CD4-positive, alpha-beta memory T cell (primary cell): ENCODE data around the gene AIP. TPM values are rescaled to one million over a fixed set of nuclear protein-coding genes. Genes with fewer than 3 reads are reported as not detected.

Experiments
- CTCF ChIA-PET: fragments of 350-600 bp; sonication (Branson Sonifier 250); formaldehyde crosslinking; loops from one replicate; lab custom pipeline; 2021; ENCODE audit warnings: inconsistent platforms; ENCODE audit not compliant: partially characterized antibody; lab: Charles Lee
- POLR2A ChIA-PET: fragments of 350-600 bp; sonication (Branson Sonifier 250); formaldehyde crosslinking; loops from one replicate; lab custom pipeline; 2021; ENCODE audit not compliant: partially characterized antibody; lab: Charles Lee
- DNase-seq, 5 donors: peaks; one replicate each; pipeline versions ENCODE4 v3.0.0 to v3.0.0-alpha.2; 2020 to 2022; ENCODE audit warnings: mixed read lengths in 1 of 5
- H3K27ac ChIP-seq: one replicate; pipeline ENCODE4 v1.7.0; 2013; ENCODE audit warnings: low read depth, low read length
- H3K27me3 ChIP-seq: 2 replicates; pipeline ENCODE4 v1.7.0; 2013; ENCODE audit warnings: mild to moderate bottlenecking, low read length, moderate library complexity; ENCODE audit not compliant: insufficient read depth
- H3K36me3 ChIP-seq: 2 replicates; pipeline ENCODE4 v1.7.0; 2013; ENCODE audit warnings: mild to moderate bottlenecking, low read length, moderate library complexity; ENCODE audit not compliant: insufficient read depth
- H3K4me1 ChIP-seq: 2 replicates; pipeline ENCODE4 v1.7.0; 2013; ENCODE audit warnings: mild to moderate bottlenecking, low read length, moderate library complexity; ENCODE audit not compliant: insufficient read depth
- H3K4me3 ChIP-seq, 2 donors: one replicate each; pipeline ENCODE4 v1.7.0; 2013; ENCODE audit warnings: low read length in 2 of 2, mild to moderate bottlenecking in 1 of 2
- H3K9me3 ChIP-seq, 2 donors: one replicate each; pipeline ENCODE4 v1.7.0; 2013; ENCODE audit warnings: low read length in 2 of 2, control low read depth in 1 of 2; ENCODE audit not compliant: control insufficient read depth in 1 of 2
- H3K27ac Mint-ChIP-seq, 7 donors: one replicate each; pipeline ENCODE4 v1.8.0; 2020 to 2021; ENCODE audit warnings: mixed read lengths in 7 of 7, mild to moderate bottlenecking in 6 of 7, inconsistent platforms in 3 of 7, moderate library complexity in 3 of 7
- H3K27me3 Mint-ChIP-seq, 2 donors: one replicate each; pipeline ENCODE4 v1.8.0; 2020 to 2021; ENCODE audit warnings: mixed read lengths in 2 of 2
- H3K36me3 Mint-ChIP-seq, 2 donors: one replicate each; pipeline ENCODE4 v1.8.0; 2020 to 2021; ENCODE audit warnings: mixed read lengths in 2 of 2, inconsistent platforms in 1 of 2, mild to moderate bottlenecking in 1 of 2
- H3K4me1 Mint-ChIP-seq, 4 donors: one replicate each; pipeline ENCODE4 v1.8.0; 2020 to 2021; ENCODE audit warnings: mixed read lengths in 4 of 4, mild to moderate bottlenecking in 1 of 4
- H3K4me3 Mint-ChIP-seq, 8 donors: one replicate each; pipeline ENCODE4 v1.8.0; 2020 to 2021; ENCODE audit warnings: mixed read lengths in 8 of 8, mild to moderate bottlenecking in 7 of 8, moderate library complexity in 6 of 8, inconsistent platforms in 3 of 8
- H3K9me3 Mint-ChIP-seq, 8 donors: one replicate each; pipeline ENCODE4 v1.8.0; 2020 to 2021; ENCODE audit warnings: mixed read lengths in 8 of 8, mild to moderate bottlenecking in 5 of 8, inconsistent platforms in 3 of 8, moderate library complexity in 1 of 8
- intact Hi-C: fragments of 100-400 bp; cut with micrococcal nuclease; formaldehyde crosslinking; loops from one replicate; pipeline ENCODE4 v1.15.1; 2023
- polyA plus RNA-seq, 2 donors: library from polyadenylated mRNA; unstranded; fragments of 300-500 nt; fragmentation: Illumina TruSeq; gene quantifications; one replicate each; pipeline ENCODE4 v1.2.3, GENCODE V29; 2021
- total RNA-seq, 2 experiments: library from RNA; stranded (reverse); gene quantifications; one replicate each; pipeline ENCODE4 v1.2.3, GENCODE V29; 2021

The AIP gene
- total and polyA plus RNA-seq, 4 experiments from 2014 or later, result 131 to 185 (median 142) TPM

DNA sequence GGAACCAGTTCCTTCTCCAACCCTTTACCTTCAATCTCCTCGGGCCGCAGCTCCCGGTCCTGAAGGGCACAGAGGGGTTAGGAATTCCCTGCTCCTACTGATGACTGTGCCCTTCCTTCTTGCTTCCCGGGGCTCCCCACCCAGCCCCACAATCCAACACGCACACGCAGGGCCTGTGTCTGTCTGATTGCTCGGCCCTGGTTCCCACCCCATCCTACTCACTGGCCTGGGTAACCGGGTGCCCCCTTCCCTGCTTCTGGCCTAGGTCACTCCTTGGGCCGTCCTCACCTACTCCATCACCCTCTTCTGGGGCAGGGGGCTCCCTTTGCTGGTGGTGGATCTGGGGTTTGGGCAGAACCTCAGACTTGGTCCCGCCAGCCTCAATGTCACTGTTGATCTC is 39.1 kb downstream of the AIP start:
- no peaks in the 10 kb centered on the region for H3K36me3 ChIP-seq
- no peaks in the 10 kb centered on the region for H3K4me1 Mint-ChIP-seq
- no peaks in the 10 kb centered on the region for H3K36me3 Mint-ChIP-seq
- POLR2A ChIA-PET, result no interaction called here
- no peaks in the 10 kb centered on the region for H3K9me3 ChIP-seq
- CTCF ChIA-PET, result no interaction called here
- H3K27me3 ChIP-seq, result no peaks in the 10 kb centered on the region
- DNase-seq, result no peak
- peak overlapping the region in 1 of 7 donors; percentile 52 for H3K27ac Mint-ChIP-seq
- H3K4me1 ChIP-seq, result no peaks in the 10 kb centered on the region
- H3K9me3 Mint-ChIP-seq, result no peaks in the 10 kb centered on the region
- H3K4me3 Mint-ChIP-seq, result no peak overlapping the region
- H3K27me3 Mint-ChIP-seq, result peaks cover 0 to 2% of the 10 kb centered on the region in 2 donors
- intact Hi-C loops, result no loop called here
- H3K4me3 ChIP-seq, result no peak overlapping the region
- H3K27ac ChIP-seq, result no peak overlapping the region

- no peaks in the 10 kb centered on the region for H3K36me3 Mint-ChIP-seq
- ChIA-PET CTCF (no interaction called here), POLR2A (no interaction called here)
- H3K4me1 ChIP-seq, result no peaks in the 10 kb centered on the region
- DNase-seq, result no peak
- H3K27ac ChIP-seq, result no peak overlapping the region
- no peaks in the 10 kb centered on the region for H3K36me3 ChIP-seq
- H3K9me3 ChIP-seq, result no peaks in the 10 kb centered on the region
- H3K4me1 Mint-ChIP-seq, result no peaks in the 10 kb centered on the region
- H3K4me3 Mint-ChIP-seq, result no peak overlapping the region
- H3K9me3 Mint-ChIP-seq, result peaks cover 0 to 2% (median 0%) of the 10 kb centered on the region in 8 donors
- no peaks in the 10 kb centered on the region for H3K27me3 ChIP-seq
- intact Hi-C loops, result no loop called here
- H3K27me3 Mint-ChIP-seq, result peaks cover 2 to 5% of the 10 kb centered on the region in 2 donors
- no peak overlapping the region for H3K4me3 ChIP-seq
- peak overlapping the region in 1 of 7 donors; percentile 52 for H3K27ac Mint-ChIP-seq
Measured at GRCh38 chr11:67522338-67522737, 39.5 kb downstream of the AIP start.

DNA sequence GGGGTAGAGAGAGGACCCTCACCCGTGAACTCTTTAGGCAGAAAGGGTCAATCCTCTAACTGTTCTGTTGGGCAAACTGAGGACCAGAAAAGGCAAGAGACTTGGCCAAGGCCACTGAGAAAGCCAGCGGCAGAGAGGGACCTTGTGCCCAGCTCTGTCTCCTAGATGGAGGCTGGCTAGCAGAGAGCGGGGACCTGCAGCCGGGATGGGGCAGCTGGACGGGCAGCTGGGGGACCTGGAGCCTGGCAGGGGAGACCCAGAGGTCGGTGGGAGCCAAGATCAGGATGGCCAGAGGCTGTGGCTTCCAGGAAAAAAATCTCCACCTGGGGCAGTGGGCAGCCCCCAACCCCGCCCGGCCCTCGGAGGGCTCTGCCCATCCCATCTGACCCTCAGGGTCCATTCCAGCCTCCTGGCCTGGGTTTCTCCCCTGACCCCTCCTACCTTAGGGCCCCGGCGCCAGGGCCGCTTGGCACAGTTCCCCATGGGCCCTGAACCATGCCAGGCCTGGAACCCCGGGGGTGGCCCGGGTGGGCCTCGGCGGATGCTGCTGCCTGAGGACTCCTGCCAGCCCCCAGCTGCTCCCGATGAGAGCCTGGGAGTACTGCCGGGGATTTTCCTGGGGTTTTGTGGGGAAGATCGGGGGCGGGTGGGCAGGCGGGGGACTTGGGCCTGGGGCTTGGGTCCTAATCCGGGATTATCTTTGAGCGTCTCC is 40.2 kb downstream of the AIP start, which contains the start of gene CABP2:
Gene CABP2 (minus strand): TSS at position 603 of the 712 bp plus-strand sequence. CDS start 120 bp downstream, at position 483.
- Mint-ChIP-seq H3K4me3 (no peak within 1 kb of the TSS), H3K36me3 (no peaks in the 10 kb centered on the region), H3K27me3 (peaks cover 2 to 7% of the 10 kb centered on the region in 2 donors), H3K4me1 (no peaks in the 10 kb centered on the region), H3K27ac (no peak within 1 kb of the TSS), H3K9me3 (peaks cover 0 to 2% (median 0%) of the 10 kb centered on the region in 8 donors)
- Histone ChIP-seq H3K36me3 (no peaks in the 10 kb centered on the region), H3K27ac (no peak within 1 kb of the TSS), H3K27me3 (no peaks in the 10 kb centered on the region), H3K4me1 (no peaks in the 10 kb centered on the region), H3K4me3 (no peak within 1 kb of the TSS), H3K9me3 (no peaks in the 10 kb centered on the region)
- POLR2A ChIA-PET, result no interaction called here
- DNase-seq, result no peak
- intact Hi-C loops, result no loop called here
- CTCF ChIA-PET, result no interaction called here

DNA sequence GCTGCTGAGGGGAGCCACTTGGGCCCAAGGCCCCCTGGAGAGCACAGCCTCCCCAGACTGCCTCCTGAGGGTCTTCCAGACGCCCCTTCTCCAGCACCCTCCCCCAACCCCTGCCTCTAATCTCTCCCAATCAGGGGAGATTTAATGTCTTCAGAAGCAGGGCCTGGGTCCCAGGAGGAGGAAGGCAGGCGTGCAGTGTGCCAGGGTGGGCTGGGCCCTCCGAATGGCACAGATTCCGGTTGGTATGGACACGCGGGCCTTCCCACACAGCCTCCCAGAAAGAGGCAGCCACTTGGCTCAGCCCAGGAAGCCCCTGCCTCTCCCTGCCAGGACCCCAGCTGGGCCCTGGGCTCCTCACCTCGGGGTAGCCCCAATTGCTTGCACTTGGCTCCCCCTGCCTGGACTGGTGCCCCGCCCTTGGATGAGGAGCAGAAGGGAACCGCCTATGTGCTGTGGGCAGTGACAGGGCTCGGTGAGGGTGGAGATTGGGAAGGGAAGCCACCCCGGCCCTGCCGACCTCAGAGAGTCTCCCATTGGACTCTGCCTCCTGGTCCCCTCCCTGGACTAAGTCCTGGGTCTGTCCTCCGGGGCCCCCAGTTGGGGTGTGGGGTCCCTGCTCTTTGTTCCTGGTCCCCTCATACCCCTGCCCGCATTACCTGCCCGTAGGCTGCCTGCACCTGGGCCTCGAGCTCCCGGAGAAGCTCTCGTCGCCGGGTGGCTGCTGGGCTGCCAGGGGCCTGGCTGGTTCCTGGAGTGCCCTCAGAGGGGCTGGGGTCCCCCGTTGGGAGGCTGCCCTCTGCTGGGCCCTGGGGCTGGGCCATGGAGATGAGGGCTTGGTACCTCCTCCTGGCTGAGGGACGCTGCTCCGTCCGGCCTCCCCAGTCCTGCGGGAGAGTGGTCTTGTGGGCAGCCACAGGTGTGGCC is 41.0 kb downstream of the AIP start:
- Histone ChIP-seq H3K4me3 (no peak overlapping the region), H3K27ac (no peak overlapping the region), H3K9me3 (no peaks in the 10 kb centered on the region), H3K4me1 (no peaks in the 10 kb centered on the region), H3K36me3 (no peaks in the 10 kb centered on the region), H3K27me3 (no peaks in the 10 kb centered on the region)
- H3K4me3 Mint-ChIP-seq, result no peak overlapping the region
- POLR2A ChIA-PET, result no interaction called here
- H3K27ac Mint-ChIP-seq, result no peak overlapping the region
- H3K9me3 Mint-ChIP-seq, result peaks cover 0 to 2% (median 0%) of the 10 kb centered on the region in 8 donors
- no peaks in the 10 kb centered on the region for H3K36me3 Mint-ChIP-seq
- intact Hi-C loops, result no loop called here
- peaks cover 2 to 7% of the 10 kb centered on the region in 2 donors for H3K27me3 Mint-ChIP-seq
- CTCF ChIA-PET, result no interaction called here
- no peaks in the 10 kb centered on the region for H3K4me1 Mint-ChIP-seq
- DNase-seq, result no peak

- intact Hi-C loops, result no loop called here
- Mint-ChIP-seq H3K27me3 (peaks cover 2 to 10% of the 10 kb centered on the region in 2 donors), H3K4me1 (no peaks in the 10 kb centered on the region), H3K4me3 (no peak overlapping the region), H3K36me3 (no peaks in the 10 kb centered on the region), H3K9me3 (peaks cover 0 to 2% (median 0%) of the 10 kb centered on the region in 8 donors), H3K27ac (no peak overlapping the region)
- Histone ChIP-seq H3K4me3 (no peak overlapping the region), H3K4me1 (no peaks in the 10 kb centered on the region), H3K9me3 (no peaks in the 10 kb centered on the region), H3K27ac (no peak overlapping the region), H3K36me3 (no peaks in the 10 kb centered on the region), H3K27me3 (no peaks in the 10 kb centered on the region)
- no peak for DNase-seq
- CTCF ChIA-PET, result no interaction called here
- POLR2A ChIA-PET, result no interaction called here
Measured at GRCh38 chr11:67524480-67524808, 41.6 kb downstream of the AIP start.

DNA sequence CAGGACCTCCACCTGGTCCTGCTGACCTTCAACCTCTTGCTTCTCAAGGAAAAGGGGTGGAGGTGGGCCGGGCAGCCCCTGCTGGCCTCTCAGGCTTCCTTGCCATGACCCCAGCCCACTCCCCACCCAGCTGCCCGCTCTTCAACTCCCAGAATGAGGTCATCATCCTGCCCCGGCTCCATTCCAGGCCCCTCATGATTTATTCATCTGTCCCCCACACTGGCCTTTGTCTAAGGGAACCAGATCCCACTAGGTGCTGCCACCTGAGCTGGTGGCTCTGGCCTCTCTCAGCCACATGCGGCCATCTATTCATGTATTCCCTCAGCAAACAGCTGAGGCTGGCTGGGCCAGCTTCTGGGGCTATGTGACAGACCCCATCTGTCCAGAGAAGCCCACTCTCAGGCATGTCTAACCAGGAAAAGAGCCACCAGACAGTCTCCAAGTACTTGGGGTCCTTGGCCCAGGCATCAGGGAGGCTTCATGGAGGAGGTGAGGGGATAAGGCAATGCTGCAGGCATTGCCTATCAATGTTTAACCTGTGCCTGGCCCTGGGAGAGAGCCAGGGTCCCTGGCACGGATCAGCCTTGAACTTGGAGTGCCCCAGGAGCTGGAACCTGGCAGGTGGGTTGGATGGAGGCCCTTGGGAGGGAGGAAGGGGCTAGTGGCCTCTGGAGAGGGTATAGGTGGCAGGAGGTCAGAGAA is 42.6 kb downstream of the AIP start:
- ChIA-PET CTCF (no interaction called here), POLR2A (no interaction called here)
- Mint-ChIP-seq H3K9me3 (peaks cover 0 to 2% (median 0%) of the 10 kb centered on the region in 8 donors), H3K36me3 (no peaks in the 10 kb centered on the region), H3K4me3 (no peak overlapping the region), H3K27me3 (peaks cover 2 to 10% of the 10 kb centered on the region in 2 donors), H3K27ac (no peak overlapping the region), H3K4me1 (no peaks in the 10 kb centered on the region)
- Histone ChIP-seq H3K27ac (no peak overlapping the region), H3K4me1 (no peaks in the 10 kb centered on the region), H3K9me3 (no peaks in the 10 kb centered on the region), H3K36me3 (no peaks in the 10 kb centered on the region), H3K4me3 (no peak overlapping the region), H3K27me3 (no peaks in the 10 kb centered on the region)
- no peak for DNase-seq
- intact Hi-C loops, result no loop called here

- no peaks in the 10 kb centered on the region for H3K4me1 Mint-ChIP-seq
- CTCF ChIA-PET, result no interaction called here
- DNase-seq, result no peak
Measured at GRCh38 chr11:67528376-67528775, 45.5 kb downstream of the AIP start.

More at GRCh38 chr11:67528376-67528775, 45.5 kb downstream of the AIP start:
- intact Hi-C loops, result no loop called here
- Histone ChIP-seq H3K4me3 (no peak overlapping the region), H3K27me3 (no peaks in the 10 kb centered on the region), H3K27ac (no peak overlapping the region), H3K4me1 (no peaks in the 10 kb centered on the region), H3K36me3 (no peaks in the 10 kb centered on the region), H3K9me3 (no peaks in the 10 kb centered on the region)
- H3K27ac Mint-ChIP-seq, result no peak overlapping the region
- H3K9me3 Mint-ChIP-seq, result peaks cover 0 to 6% (median 0%) of the 10 kb centered on the region in 8 donors
- peaks cover 2 to 13% of the 10 kb centered on the region in 2 donors for H3K27me3 Mint-ChIP-seq
- no peaks in the 10 kb centered on the region for H3K36me3 Mint-ChIP-seq
- POLR2A ChIA-PET, result no interaction called here
- no peak overlapping the region for H3K4me3 Mint-ChIP-seq
